ENCODE results near the gene SHB.

Gene SHB

GRCh38 chr9:37978481-37978864 is 90.6 kb downstream of the SHB start:
- no peaks in the 10 kb centered on the region for H3K4me1 Mint-ChIP-seq (ENCODE audit: low read depth)
- no peak overlapping the region for H3K27ac Mint-ChIP-seq
- no peaks in the 10 kb centered on the region for H3K9me3 Mint-ChIP-seq (ENCODE audit: low read depth)
- no peaks in the 10 kb centered on the region for H3K27me3 Mint-ChIP-seq
- H3K4me3 Mint-ChIP-seq, result no peak overlapping the region
- H3K36me3 Mint-ChIP-seq, result no peaks in the 10 kb centered on the region

GRCh38 chr9:37977851-37978480 is 91.1 kb downstream of the SHB start:
- no peaks in the 10 kb centered on the region for H3K9me3 Mint-ChIP-seq (ENCODE audit: low read depth)
- no peaks in the 10 kb centered on the region for H3K4me1 Mint-ChIP-seq (ENCODE audit: low read depth)
- no peaks in the 10 kb centered on the region for H3K36me3 Mint-ChIP-seq

GRCh38 chr9:37976714-37977477 is 92.1 kb downstream of the SHB start:
- no peaks in the 10 kb centered on the region for H3K9me3 Mint-ChIP-seq (ENCODE audit: low read depth)
- no peak overlapping the region for H3K4me3 Mint-ChIP-seq
- no peak overlapping the region for H3K27ac Mint-ChIP-seq
- no peaks in the 10 kb centered on the region for H3K36me3 Mint-ChIP-seq
- H3K4me1 Mint-ChIP-seq (ENCODE audit: low read depth), result no peaks in the 10 kb centered on the region
- H3K27me3 Mint-ChIP-seq, result no peaks in the 10 kb centered on the region

More at GRCh38 chr9:37977851-37978480, 91.1 kb downstream of the SHB start:
- H3K4me3 Mint-ChIP-seq, result no peak overlapping the region
- H3K27ac Mint-ChIP-seq, result no peak overlapping the region
- H3K27me3 Mint-ChIP-seq, result no peaks in the 10 kb centered on the region

- Mint-ChIP-seq H3K27me3 (no peaks in the 10 kb centered on the region), H3K9me3 (ENCODE audit: low read depth) (no peaks in the 10 kb centered on the region), H3K27ac (no peak overlapping the region), H3K4me3 (no peak overlapping the region), H3K36me3 (no peaks in the 10 kb centered on the region), H3K4me1 (ENCODE audit: low read depth) (no peaks in the 10 kb centered on the region)
Measured at GRCh38 chr9:37975639-37976038, 93.4 kb downstream of the SHB start.

GRCh38 chr9:37974506-37975173 is 94.4 kb downstream of the SHB start:
- no peaks in the 10 kb centered on the region for H3K27me3 Mint-ChIP-seq
- H3K9me3 Mint-ChIP-seq (ENCODE audit: low read depth), result no peaks in the 10 kb centered on the region
- no peaks in the 10 kb centered on the region for H3K4me1 Mint-ChIP-seq (ENCODE audit: low read depth)
- no peak overlapping the region for H3K4me3 Mint-ChIP-seq
- no peaks in the 10 kb centered on the region for H3K36me3 Mint-ChIP-seq
- no peak overlapping the region for H3K27ac Mint-ChIP-seq

- H3K4me3 Mint-ChIP-seq, result no peak overlapping the region
- H3K4me1 Mint-ChIP-seq (ENCODE audit: low read depth), result no peaks in the 10 kb centered on the region
- H3K9me3 Mint-ChIP-seq (ENCODE audit: low read depth), result no peaks in the 10 kb centered on the region
- no peaks in the 10 kb centered on the region for H3K27me3 Mint-ChIP-seq
- H3K27ac Mint-ChIP-seq, result no peak overlapping the region
- no peaks in the 10 kb centered on the region for H3K36me3 Mint-ChIP-seq
Measured at GRCh38 chr9:37972351-37972848, 96.6 kb downstream of the SHB start.

- Mint-ChIP-seq H3K4me1 (ENCODE audit: low read depth) (peaks cover 2% of the 10 kb centered on the region), H3K4me3 (no peak overlapping the region), H3K36me3 (no peaks in the 10 kb centered on the region), H3K27ac (no peak overlapping the region), H3K9me3 (ENCODE audit: low read depth) (no peaks in the 10 kb centered on the region), H3K27me3 (no peaks in the 10 kb centered on the region)
Measured at GRCh38 chr9:37971691-37972090, 97.3 kb downstream of the SHB start.

GRCh38 chr9:37971108-37971459 is 97.9 kb downstream of the SHB start:
- peaks cover 6% of the 10 kb centered on the region for H3K4me1 Mint-ChIP-seq (ENCODE audit: low read depth)
- H3K27ac Mint-ChIP-seq, result no peak overlapping the region
- H3K36me3 Mint-ChIP-seq, result no peaks in the 10 kb centered on the region
- H3K9me3 Mint-ChIP-seq (ENCODE audit: low read depth), result no peaks in the 10 kb centered on the region
- no peak overlapping the region for H3K4me3 Mint-ChIP-seq
- no peaks in the 10 kb centered on the region for H3K27me3 Mint-ChIP-seq

GRCh38 chr9:37970301-37971107 is 98.5 kb downstream of the SHB start:
- peaks cover 8% of the 10 kb centered on the region for H3K4me1 Mint-ChIP-seq (ENCODE audit: low read depth)

GRCh38 chr9:37969558-37970300 is 99.3 kb downstream of the SHB start:
- Mint-ChIP-seq H3K36me3 (no peaks in the 10 kb centered on the region), H3K4me1 (ENCODE audit: low read depth) (peaks cover 11% of the 10 kb centered on the region), H3K27ac (no peak overlapping the region), H3K9me3 (ENCODE audit: low read depth) (no peaks in the 10 kb centered on the region), H3K27me3 (no peaks in the 10 kb centered on the region), H3K4me3 (no peak overlapping the region)

More at GRCh38 chr9:37970301-37971107, 98.5 kb downstream of the SHB start:
- H3K4me3 Mint-ChIP-seq, result no peak overlapping the region
- H3K27ac Mint-ChIP-seq, result no peak overlapping the region
- no peaks in the 10 kb centered on the region for H3K9me3 Mint-ChIP-seq (ENCODE audit: low read depth)
- H3K27me3 Mint-ChIP-seq, result no peaks in the 10 kb centered on the region
- H3K36me3 Mint-ChIP-seq, result no peaks in the 10 kb centered on the region

GRCh38 chr9:37969130-37969529 is 99.9 kb downstream of the SHB start:
- H3K4me1 Mint-ChIP-seq (ENCODE audit: low read depth), result peaks cover 17% of the 10 kb centered on the region
- H3K27ac Mint-ChIP-seq, result no peak overlapping the region
- no peaks in the 10 kb centered on the region for H3K36me3 Mint-ChIP-seq
- H3K4me3 Mint-ChIP-seq, result no peak overlapping the region
- no peaks in the 10 kb centered on the region for H3K27me3 Mint-ChIP-seq
- no peaks in the 10 kb centered on the region for H3K9me3 Mint-ChIP-seq (ENCODE audit: low read depth)

GRCh38 chr9:37968228-37968701 is 100.8 kb downstream of the SHB start:
- Mint-ChIP-seq H3K27ac (no peak overlapping the region), H3K27me3 (no peaks in the 10 kb centered on the region), H3K4me1 (ENCODE audit: low read depth) (peaks cover 20% of the 10 kb centered on the region), H3K36me3 (no peaks in the 10 kb centered on the region), H3K4me3 (no peak overlapping the region), H3K9me3 (ENCODE audit: low read depth) (no peaks in the 10 kb centered on the region)

GRCh38 chr9:37967761-37968080 is 101.3 kb downstream of the SHB start:
- Mint-ChIP-seq H3K4me1 (ENCODE audit: low read depth) (peaks cover 20% of the 10 kb centered on the region), H3K36me3 (no peaks in the 10 kb centered on the region), H3K27me3 (no peaks in the 10 kb centered on the region), H3K27ac (no peak overlapping the region), H3K4me3 (no peak overlapping the region), H3K9me3 (ENCODE audit: low read depth) (no peaks in the 10 kb centered on the region)

GRCh38 chr9:37967014-37967760 is 101.8 kb downstream of the SHB start:
- Mint-ChIP-seq H3K36me3 (no peaks in the 10 kb centered on the region), H3K4me1 (ENCODE audit: low read depth) (peaks cover 20% of the 10 kb centered on the region), H3K4me3 (no peak overlapping the region), H3K27ac (no peak overlapping the region), H3K9me3 (ENCODE audit: low read depth) (no peaks in the 10 kb centered on the region), H3K27me3 (no peaks in the 10 kb centered on the region)
